ENCODE results near the gene RPUSD3.

Gene RPUSD3

DNA sequence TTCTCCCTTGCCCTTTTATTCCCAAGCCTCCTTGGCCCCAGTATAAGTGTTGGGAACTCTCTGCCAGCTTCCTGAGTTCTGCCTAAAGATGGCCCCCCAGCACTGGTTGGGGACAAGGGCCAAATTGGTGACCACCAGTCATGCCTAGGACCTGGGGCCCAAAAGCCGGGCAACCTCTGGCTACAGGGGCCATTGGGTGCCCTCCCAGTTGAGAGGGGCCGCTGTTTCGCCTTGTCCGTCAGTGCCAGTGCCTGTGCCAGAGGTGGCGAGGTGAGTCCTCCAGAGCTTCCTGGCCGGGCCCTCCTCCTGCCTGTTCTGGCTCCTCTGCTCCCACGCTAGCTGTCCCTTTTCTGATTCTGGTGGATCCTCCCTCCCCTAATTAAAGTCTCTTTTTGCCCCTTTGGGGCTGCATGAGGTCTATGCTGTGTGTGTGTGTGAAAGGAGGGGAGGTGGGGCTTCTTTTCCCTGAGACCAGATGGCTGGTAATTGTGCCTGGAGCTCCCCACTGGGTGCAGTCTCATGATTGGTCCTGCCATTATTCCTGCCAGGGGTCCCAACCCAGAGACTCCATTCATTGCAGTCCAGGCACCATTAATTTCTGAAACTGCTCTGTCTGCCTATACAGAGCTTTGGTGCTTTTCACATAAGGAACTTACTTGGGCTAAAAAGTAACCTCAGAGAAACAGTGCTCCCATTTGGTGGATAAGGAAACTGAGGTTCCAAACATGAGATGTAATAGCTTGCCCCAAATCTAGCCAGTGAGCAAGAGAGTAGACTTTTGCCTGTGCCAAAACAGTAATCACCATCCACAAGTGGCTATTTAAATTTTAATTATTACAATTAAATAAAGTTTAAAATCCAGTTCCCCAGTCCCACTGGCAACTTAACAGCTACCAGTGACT, 36.9 kb downstream of the RPUSD3 start:
- no peak for DNase-seq

DNA sequence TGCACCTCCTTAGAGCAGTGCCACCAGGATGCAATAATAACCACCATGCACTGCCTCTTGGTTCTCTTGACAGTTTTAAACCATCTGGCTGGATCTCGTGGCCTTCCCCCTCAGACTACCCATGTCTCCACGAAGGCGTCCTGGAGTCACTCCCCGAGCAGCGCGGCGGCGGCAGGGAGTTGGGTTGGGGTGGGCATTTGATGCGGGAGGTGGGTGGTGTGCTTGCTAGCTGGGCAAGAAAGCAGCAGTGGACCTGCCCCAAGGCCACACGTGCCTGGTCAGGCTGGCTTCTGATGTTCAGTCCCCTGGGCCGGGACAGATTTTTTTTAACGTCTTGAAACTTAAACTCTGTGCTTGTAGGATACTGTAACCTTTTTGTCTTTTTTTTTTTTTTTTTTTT, 37.7 kb downstream of the RPUSD3 start:
- no peak for DNase-seq

DNA sequence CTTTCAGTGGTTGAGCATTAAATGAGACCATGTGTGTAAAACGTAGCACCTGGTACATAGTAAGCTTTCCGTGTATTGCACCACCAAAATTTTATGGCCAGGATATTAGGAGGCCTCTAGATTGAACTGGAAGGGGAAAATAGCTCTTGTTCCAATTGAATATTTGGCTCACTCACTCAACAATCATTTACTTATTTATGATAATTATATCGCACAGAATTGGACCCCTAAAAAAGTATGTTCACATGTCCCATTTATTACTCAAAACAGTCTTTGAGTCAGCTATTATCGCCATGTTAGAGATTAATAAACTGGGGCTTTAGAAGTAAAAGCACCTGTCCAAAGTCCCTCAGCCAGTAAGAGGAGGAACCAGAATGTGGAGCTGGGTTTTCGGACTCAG, 38.8 kb downstream of the RPUSD3 start:
- no peak for DNase-seq

DNA sequence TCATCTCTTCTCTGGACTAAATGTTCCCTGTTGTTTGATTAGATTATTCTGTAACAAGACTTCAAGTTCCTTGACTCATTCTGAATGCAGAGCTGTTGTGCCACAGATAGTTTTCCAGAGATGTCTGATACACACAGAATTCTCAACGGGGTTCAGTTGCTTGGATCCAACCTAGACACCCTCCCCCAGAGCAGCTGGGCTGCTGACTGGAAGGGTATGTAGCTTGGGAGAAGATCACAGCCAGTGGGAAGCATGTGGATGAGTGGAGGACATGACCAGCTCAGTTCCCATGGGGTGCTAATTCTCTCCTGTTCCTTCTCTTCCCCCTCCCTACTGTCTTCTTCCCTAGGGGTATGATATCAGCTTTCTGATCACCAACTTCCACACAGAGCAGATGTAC, 40.3 kb downstream of the RPUSD3 start:
- peak in 25 of 58 donors; percentile 9 to 77 (median 43) for DNase-seq

DNA sequence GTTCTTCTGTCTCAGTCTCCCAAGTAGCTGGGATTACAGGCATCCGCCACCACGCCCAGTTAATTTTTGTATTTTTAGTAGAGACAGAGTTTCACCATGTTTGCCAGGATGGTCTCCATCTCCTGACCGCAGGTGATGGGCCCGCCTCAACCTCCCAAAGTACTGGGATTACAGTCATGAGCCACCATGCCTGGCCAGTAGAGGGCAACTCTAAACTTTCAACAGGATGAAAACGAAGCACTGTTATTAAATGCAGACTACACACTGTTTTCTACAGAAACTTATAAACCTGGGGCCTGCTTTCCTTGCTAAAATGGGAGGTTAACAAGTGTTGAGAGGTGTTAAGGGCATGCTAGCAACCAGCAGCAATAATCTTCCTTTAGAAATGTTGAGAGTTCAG, 43.3 kb downstream of the RPUSD3 start:
- DNase-seq, result no peak

DNA sequence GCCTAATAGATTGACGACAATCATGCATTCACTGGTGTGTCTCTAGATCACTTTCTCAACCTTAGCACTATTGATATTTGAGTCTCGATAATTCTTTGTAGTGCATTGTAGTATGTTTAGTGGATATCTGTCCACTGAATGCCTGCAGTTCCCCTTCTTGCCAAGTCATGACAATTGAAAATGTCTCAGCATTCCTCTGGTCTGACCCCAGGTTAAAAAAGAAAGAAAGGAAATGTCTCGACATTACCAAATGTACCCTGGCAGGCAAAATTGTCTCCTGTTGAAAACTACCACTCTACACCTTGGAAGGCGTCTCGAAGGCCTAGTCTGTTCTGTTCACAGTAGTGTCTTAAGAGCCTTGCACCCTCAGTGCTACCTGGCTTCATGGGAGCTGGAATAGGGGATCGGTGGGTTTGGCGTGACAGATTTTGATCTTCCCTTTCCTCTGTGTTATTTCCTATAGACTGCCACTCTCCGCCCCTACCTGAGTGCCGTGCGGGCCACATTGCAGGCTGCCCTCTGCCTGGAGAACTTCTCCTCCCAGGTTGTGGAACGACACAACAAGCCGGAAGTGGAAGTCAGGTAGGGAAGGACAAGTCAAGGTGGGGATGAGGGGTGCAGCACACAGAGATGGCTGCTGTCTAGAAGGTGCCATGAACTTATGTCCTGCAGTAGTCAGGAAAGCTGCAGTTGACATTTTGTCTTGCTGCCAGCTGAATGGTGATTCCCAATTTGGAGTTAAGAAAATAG, 46.4 kb downstream of the RPUSD3 start:
- DNase-seq, result no peak

DNA sequence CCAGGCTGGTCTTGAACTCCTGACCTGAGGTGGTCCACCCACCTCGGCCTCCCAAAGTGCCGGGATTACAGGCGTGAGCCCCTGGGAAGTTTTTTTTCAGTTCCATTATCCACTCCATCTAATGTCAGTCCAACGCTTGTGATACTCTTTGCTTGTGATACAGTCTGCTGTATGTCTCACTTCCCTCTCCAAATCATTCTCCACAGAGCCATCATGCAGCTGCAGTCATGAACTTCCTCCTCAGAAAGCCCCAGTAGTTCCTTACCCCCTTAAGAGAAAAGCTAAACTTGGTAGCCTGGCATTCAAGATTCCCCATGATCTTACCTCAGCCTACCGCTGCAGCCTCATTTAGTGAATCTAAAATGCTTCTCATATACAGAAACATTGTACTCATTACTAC, 48.6 kb downstream of the RPUSD3 start:
- no peak for DNase-seq

DNA sequence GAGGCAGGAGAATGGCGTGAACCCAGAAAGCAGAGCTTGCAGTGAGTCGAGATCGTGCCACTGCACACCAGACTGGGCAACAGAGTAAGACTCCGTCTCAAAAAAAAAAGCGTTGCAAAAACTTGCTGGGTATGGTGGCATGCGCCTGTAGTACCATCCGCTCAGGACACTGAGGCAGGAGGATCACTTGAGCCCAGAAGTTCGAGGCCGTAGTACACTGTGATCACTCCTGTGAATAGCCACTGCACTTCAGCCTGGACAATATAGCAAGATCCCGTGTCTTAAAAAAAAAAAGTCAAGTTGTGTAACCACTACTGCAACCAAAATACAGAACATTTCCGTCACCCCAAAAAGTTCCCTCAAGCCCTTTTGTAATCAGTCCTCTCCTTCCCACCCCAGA, 49.4 kb downstream of the RPUSD3 start:
- DNase-seq, result no peak

DNA sequence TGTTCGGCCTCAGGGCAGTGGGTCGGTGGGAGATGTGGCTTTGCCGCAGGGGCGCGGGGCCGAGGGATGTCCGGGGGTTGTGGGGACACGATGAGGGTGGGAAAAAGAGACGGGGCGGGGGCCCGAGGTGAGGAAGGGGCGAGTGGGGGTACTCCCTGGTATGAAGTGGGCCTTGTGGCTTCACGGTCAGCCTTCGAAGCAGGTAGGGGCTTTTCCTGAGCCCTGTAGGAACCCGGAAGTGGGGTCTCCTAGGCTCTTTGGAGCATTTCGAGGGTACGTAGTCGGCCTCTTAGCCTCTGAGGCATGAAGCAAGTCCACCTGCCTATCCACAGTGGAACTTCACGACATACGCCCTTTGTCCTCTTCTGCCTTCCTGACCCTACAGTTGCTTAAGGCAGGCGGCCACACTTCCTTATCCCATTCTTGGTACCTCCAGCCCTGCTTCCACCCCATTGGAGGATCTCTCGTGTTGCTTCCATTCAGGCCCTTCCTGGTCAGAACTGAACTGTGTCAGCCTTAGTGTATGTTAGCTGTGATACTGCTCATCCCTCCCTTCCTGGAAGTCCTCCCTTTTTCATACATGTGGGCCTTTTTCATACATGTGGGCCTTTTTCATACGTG, 50.5 kb downstream of the RPUSD3 start:
- DNase-seq, result peak in 1 of 58 donors; percentile 14

DNA sequence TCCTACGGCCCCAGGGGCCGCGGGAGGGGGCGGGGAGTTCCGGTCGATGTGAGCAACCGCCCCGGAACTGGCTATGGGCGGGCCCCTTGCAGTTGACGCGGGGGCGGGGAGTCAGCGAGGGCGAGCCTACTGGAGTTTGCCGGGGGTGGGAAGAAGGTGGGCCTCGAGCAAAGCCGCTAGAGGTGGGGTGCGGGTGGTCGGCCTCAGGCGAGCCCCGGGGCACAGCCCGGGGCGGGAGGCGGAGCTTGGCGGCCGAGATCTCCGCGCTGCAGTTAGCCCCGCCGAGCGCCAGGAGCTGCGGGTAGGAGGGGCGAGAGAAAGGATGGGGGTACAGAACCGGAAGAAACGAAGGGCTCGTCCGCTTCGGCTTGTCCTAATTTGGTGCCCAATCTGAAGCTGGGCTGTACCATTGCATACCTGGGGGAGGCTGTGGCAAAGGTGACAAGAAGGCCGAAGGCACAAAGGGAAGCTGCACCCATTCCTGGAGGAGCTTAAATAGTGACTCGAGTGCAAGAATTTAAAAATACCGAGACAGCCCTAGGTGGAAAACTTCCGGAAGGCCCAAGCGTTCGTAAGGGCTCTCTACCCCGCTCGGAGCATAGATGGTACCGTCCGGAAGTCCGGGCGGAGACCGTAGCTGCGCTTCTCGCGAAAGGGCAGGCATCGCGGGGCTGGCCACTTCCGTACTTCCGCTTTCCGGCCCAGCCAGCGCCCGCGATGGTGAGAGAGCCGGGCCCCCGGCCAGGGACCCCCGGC, 51.2 kb downstream of the RPUSD3 start, which contains the start of the genes ARPC4 and TADA3:
Gene ARPC4 (plus strand): TSS at position 678 of the 756 bp plus-strand sequence. CDS start 40 bp downstream, at position 718.
Gene TADA3 (minus strand): TSS at position 69 of the 756 bp plus-strand sequence. CDS start 1,007 bp downstream, outside the sequence.
- DNase-seq, result peak; percentile 79 to 98 (median 93)

DNA sequence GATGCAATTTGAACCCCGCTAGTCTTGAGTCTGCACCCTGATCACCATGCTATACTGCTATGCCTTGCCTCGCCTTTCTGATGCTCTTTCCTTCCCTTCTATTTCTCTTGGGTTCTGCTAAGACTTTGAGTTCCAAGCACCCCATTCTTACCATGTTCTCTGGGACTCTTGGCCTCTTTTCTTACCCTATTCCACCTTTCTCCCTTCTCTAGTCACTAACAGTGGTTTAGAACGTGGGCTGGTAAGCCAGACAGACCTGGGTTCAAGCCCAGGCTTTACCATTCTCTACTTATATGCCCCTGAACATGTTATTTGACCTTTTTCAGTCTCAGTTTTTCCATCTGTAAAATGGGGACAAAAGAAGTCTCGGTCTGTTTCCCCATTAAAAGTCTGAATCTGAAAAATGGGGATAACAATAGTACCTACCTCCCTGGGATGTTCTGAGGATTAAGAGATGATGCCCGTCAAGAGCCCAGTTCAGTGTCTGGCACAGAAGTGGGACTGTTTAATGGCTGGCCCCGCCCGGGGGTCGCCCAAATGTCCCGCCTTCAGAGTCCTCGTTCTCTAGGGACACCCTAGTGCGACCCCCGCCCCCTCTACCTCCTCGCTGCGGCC, 51.9 kb downstream of the RPUSD3 start:
- DNase-seq, result no peak

DNA sequence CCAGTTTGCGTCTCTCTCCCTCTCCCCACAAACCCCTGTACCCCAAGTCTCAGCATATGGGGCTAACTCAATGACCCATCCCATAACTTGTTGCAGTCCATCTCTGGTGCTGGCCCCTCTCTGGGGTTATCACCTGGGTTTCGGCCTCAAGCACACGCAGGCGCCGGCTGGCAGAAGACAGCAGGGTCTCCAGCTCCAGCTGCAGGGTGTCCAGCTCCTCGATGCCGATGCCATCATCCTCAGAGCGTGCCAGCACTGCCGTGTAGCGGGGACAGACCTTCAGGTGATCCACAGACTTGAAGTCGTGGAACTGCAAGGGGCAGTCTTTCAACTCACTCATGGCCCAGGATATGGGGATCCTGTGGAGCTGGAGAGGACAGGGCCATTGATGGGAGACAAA, 52.7 kb downstream of the RPUSD3 start:
- DNase-seq, result no peak

Measured in anterior cingulate cortex (tissue), 58 donors.